ENCODE data around the gene NEDD1.

DNA sequence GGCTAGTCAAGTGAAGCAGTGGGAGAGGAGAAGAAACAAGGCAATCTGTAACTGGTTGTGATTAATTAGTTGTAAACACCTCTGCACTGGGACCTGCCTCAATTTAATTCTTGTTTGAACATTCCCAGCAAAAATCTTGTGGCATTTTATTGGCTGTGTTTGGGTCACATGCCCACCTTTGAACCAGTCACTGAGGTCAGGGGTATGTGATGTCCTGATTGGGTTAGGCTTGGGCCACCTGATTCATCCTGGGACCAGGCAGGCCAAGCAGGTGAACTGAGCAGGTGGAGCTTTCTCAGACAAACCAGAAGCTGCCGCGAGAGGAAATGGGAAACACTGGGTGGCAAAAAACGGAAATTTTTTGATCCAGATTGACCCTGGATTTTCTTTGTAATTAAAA, 72.5 kb downstream of the NEDD1 start:
- TF ChIP-seq, protein P1, sequence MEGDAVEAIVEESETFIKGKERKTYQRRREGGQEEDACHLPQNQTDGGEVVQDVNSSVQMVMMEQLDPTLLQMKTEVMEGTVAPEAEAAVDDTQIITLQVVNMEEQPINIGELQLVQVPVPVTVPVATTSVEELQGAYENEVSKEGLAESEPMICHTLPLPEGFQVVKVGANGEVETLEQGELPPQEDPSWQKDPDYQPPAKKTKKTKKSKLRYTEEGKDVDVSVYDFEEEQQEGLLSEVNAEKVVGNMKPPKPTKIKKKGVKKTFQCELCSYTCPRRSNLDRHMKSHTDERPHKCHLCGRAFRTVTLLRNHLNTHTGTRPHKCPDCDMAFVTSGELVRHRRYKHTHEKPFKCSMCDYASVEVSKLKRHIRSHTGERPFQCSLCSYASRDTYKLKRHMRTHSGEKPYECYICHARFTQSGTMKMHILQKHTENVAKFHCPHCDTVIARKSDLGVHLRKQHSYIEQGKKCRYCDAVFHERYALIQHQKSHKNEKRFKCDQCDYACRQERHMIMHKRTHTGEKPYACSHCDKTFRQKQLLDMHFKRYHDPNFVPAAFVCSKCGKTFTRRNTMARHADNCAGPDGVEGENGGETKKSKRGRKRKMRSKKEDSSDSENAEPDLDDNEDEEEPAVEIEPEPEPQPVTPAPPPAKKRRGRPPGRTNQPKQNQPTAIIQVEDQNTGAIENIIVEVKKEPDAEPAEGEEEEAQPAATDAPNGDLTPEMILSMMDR (IDR thresholded peaks at IDR 0.05; ENCODE audit: low read length): no peak
- TF ChIP-seq EZH2 (optimal IDR thresholded peaks at IDR 0.05; ENCODE audit: low read depth, low read length): no peak

Measured in MM.1S (cell line).